Heart left ventricle (tissue), 16 donors: ENCODE results near the gene SLC26A11. TPM values are rescaled to one million over a fixed set of nuclear protein-coding genes. Genes with fewer than 3 reads are reported as not detected.

Experiments
- ATAC-seq, 4 donors: fragments of 200-7000 bp; cut with Tn5 transposase; one replicate each; pipeline ENCODE4 v1.9.1; 2020 to 2022; ENCODE audit warnings: moderate library complexity in 4 of 4, mild to moderate bottlenecking in 3 of 4, moderate number of reproducible peaks in 1 of 4
- DNase-seq, 5 donors: peaks; one replicate each; pipeline ENCODE4 v3.0.0-alpha.2; 2020
- H3K27ac ChIP-seq, 12 donors: fragments of 200-600 bp; sonication (generic) in 4 of 12; one replicate each; pipeline versions ENCODE4 v1.5.0 to v1.8.0; 2016 to 2022; ENCODE audit warnings: mild to moderate bottlenecking in 2 of 12
- H3K27me3 ChIP-seq, 9 donors: fragments of 200-600 bp; sonication (generic) in 2 of 9; one replicate each; pipeline versions ENCODE4 v1.5.1 to v1.8.0; 2016 to 2022; ENCODE audit warnings: mild to moderate bottlenecking in 3 of 9
- H3K36me3 ChIP-seq, 9 donors: fragments of 200-600 bp; sonication (generic) in 2 of 9; one replicate each; pipeline versions ENCODE4 v1.5.0 to v1.8.0; 2018 to 2022; ENCODE audit warnings: mild to moderate bottlenecking in 2 of 9
- H3K4me1 ChIP-seq, 12 donors: fragments of 200-600 bp; sonication (generic) in 4 of 12; one replicate each; pipeline versions ENCODE4 v1.5.0 to v1.8.0; 2016 to 2022; ENCODE audit warnings: mild to moderate bottlenecking in 3 of 12
- H3K4me3 ChIP-seq, 12 donors: fragments of 200-600 bp; sonication (generic) in 4 of 12; one replicate each; pipeline versions ENCODE4 v1.5.0 to v1.8.0; 2017 to 2022; ENCODE audit warnings: mild to moderate bottlenecking in 9 of 12, moderate library complexity in 4 of 12
- H3K9me3 ChIP-seq, 12 donors: fragments of 200-600 bp; sonication (generic) in 4 of 12; one replicate each; pipeline versions ENCODE4 v1.5.0 to v1.8.0; 2016 to 2022; ENCODE audit warnings: mild to moderate bottlenecking in 1 of 12
- POLR2A ChIP-seq, 2 donors: fragments of 450-650 bp; IDR thresholded peaks; one replicate each; pipeline ENCODE4 v1.6.1; 2017; ENCODE audit warnings: antibody characterized with exemption in 2 of 2, mild to moderate bottlenecking in 2 of 2, moderate library complexity in 2 of 2
- WGBS, 4 donors: extraction: QIAGEN DNeasy Blood & Tissue Kit in 2 of 4; methylation state at CpG; one replicate each; pipeline versions ENCODE4 v1.1.5 to v1.1.7; 2013 to 2018; 5-methylcytosine and 5-hydroxymethylcytosine counted together
- intact Hi-C, 10 donors: fragments of 100-400 bp; cut with DNase I; formaldehyde crosslinking; loops; one replicate each; pipeline versions ENCODE4 v1.11.1 to v1.14.2; 2022
- polyA plus RNA-seq, 2 donors: library from polyadenylated mRNA; stranded (reverse); fragments of 200-250 nt; gene quantifications; one replicate each; pipeline ENCODE4 v1.2.3, GENCODE V29; 2013
- total RNA-seq, 9 donors: library from RNA; depleted of rRNA in 2 of 9; stranded (reverse); fragments of >200 nt in 2 of 9; fragmentation: NEBNext Ultra II Directional in 3 of 9; extraction: Animal tissue kit (Norgen Biotek cat#: 25700) in 3 of 9; gene quantifications; one replicate each; pipeline versions ENCODE4 v1.1.0 to v1.2.4, GENCODE V29; 2016 to 2023
- TF ChIP-seq, protein P1 (sequence below), 12 donors: fragments of 200-600 bp; sonication (generic) in 4 of 12; IDR thresholded peaks; one replicate each; pipeline versions ENCODE4 v1.5.0 to v1.8.0; 2018 to 2022; ENCODE audit warnings: antibody characterized with exemption in 12 of 12, mild to moderate bottlenecking in 5 of 12
- donor health status: ischemic (EF 13 %, LVEDD 7.1; RV severe dilation, severe dysfunction).
- donor health status: healthy with polysubstance abuse.
- donor health status: DM: no; HTN: yes; CAD: no.
- donor health status: DM: no; HTN: no; CAD: no.
- donor health status: ischemic (EF 25% LVEDD 6.9; RV normal size, moderate dysfunction).
- donor health status: ischemic (EF 25% LVEDD 5.7; RV mildly dilated, moderate dysfunction).
- donor health status: healthy.
- donor health status: DM: yes; HTN: yes; CAD: no.
- donor health status: ischemic (EF 35%, LVEDD 5.7; RV mildly dilated, moderate dysfunction).
- donor health status: nonischemic (EF 11% LVEDD 7.7; RV severe dilation, severe dysfunction).
- donor health status: DM: yes; HTN: yes; CAD: no.
- donor health status: PGD.
- donor health status: ischemic (EF 29% LVEDD 5.4; RV normal size, mild dysfunction).
- donor health status: nonischemic (EF 23%, LVEDD 6.1; RV moderate dilation, normal function).

The SLC26A11 gene
- total and polyA plus RNA-seq, 11 donors = 2.4 to 13.0 (median 4.1) TPM

- peak overlapping the region in 1 of 12 donors; percentile 49 for H3K27ac ChIP-seq
- no peak for DNase-seq
Observed at GRCh38 chr17:80294653-80295052, 74.4 kb downstream of the SLC26A11 start.

DNA sequence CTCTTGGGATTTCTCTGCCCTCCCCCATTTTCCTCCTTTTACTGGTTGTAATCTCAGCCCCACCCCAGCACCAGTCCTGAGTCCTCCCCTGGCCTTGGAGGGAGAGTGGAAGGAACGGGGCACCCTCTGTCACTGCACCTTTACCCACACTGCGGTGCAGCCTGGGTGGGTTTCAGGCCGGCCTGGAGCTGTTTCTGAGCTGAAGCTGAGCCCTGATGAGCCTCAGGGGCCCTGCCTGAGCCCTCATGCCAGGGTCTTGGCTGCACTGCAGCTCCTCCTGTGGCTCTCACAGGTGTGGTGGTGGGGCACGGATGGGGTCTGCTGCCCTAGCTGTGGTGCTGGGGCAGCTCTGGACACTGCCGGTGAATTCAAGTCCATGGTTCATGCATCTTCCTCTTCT, 74.9 kb downstream of the SLC26A11 start:
- no peaks in the 10 kb centered on the region for H3K27me3 ChIP-seq
- 83 to 100% (median 93%) methylated on average over 3 to 5 of the region's 5 CpGs for WGBS, 4 donors
- DNase-seq (no peak), ATAC-seq (no peak)
- intact Hi-C loops = no loop called here
- peaks cover 10 to 100% (median 99%) of the 10 kb centered on the region in 9 donors for H3K36me3 ChIP-seq
- no peaks in the 10 kb centered on the region for H3K9me3 ChIP-seq
- no peak overlapping the region for H3K4me3 ChIP-seq
- TF ChIP-seq POLR2A (IDR thresholded peaks at IDR 0.05) = no peak
- TF ChIP-seq, protein P1, sequence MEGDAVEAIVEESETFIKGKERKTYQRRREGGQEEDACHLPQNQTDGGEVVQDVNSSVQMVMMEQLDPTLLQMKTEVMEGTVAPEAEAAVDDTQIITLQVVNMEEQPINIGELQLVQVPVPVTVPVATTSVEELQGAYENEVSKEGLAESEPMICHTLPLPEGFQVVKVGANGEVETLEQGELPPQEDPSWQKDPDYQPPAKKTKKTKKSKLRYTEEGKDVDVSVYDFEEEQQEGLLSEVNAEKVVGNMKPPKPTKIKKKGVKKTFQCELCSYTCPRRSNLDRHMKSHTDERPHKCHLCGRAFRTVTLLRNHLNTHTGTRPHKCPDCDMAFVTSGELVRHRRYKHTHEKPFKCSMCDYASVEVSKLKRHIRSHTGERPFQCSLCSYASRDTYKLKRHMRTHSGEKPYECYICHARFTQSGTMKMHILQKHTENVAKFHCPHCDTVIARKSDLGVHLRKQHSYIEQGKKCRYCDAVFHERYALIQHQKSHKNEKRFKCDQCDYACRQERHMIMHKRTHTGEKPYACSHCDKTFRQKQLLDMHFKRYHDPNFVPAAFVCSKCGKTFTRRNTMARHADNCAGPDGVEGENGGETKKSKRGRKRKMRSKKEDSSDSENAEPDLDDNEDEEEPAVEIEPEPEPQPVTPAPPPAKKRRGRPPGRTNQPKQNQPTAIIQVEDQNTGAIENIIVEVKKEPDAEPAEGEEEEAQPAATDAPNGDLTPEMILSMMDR (IDR thresholded peaks at IDR 0.05) = no peak
- H3K4me1 ChIP-seq = no peaks in the 10 kb centered on the region
- peak overlapping the region in 1 of 12 donors; percentile 49 for H3K27ac ChIP-seq

More at GRCh38 chr17:80294653-80295052, 74.4 kb downstream of the SLC26A11 start:
- intact Hi-C loops = no loop called here
- TF ChIP-seq, protein P1 (IDR thresholded peaks at IDR 0.05) = no peak
- TF ChIP-seq POLR2A (IDR thresholded peaks at IDR 0.05) = no peak
- Histone ChIP-seq H3K27me3 (no peaks in the 10 kb centered on the region), H3K4me3 (no peak overlapping the region), H3K9me3 (no peaks in the 10 kb centered on the region), H3K4me1 (no peaks in the 10 kb centered on the region), H3K36me3 (peaks cover 10 to 100% (median 99%) of the 10 kb centered on the region in 9 donors)
- 91 to 97% (median 91%) methylated on average over 6 of the region's 6 CpGs for WGBS, 4 donors
- ATAC-seq = no peak

GRCh38 chr17:80295559-80295958, 75.3 kb downstream of the SLC26A11 start:
- no peaks in the 10 kb centered on the region for H3K4me1 ChIP-seq
- H3K27me3 ChIP-seq = no peaks in the 10 kb centered on the region
- WGBS, 4 donors = 93 to 96% (median 95%) methylated on average over 6 of the region's 6 CpGs
- ATAC-seq = no peak
- DNase-seq = no peak
- intact Hi-C loops = no loop called here
- H3K9me3 ChIP-seq = no peaks in the 10 kb centered on the region
- TF ChIP-seq, protein P1 (IDR thresholded peaks at IDR 0.05) = no peak
- TF ChIP-seq POLR2A (IDR thresholded peaks at IDR 0.05) = no peak
- H3K27ac ChIP-seq = no peak overlapping the region
- peaks cover 10 to 100% (median 99%) of the 10 kb centered on the region in 9 donors for H3K36me3 ChIP-seq
- no peak overlapping the region for H3K4me3 ChIP-seq

- DNase-seq (no peak), ATAC-seq (no peak)
- no peak for TF ChIP-seq POLR2A (IDR thresholded peaks at IDR 0.05)
- TF ChIP-seq, protein P1 (IDR thresholded peaks at IDR 0.05) = no peak
- no peaks in the 10 kb centered on the region for H3K27me3 ChIP-seq
- peaks cover 0 to 4% (median 0%) of the 10 kb centered on the region in 12 donors for H3K9me3 ChIP-seq
- no peak overlapping the region for H3K27ac ChIP-seq
- no peak overlapping the region for H3K4me3 ChIP-seq
- H3K36me3 ChIP-seq = peaks cover 10 to 100% (median 99%) of the 10 kb centered on the region in 9 donors
- 85 to 91% (median 89%) methylated on average over 14 of the region's 14 CpGs for WGBS, 4 donors
- intact Hi-C loops = no loop called here
- H3K4me1 ChIP-seq = no peaks in the 10 kb centered on the region
Observed at GRCh38 chr17:80296221-80296620, 76.0 kb downstream of the SLC26A11 start.
